Fibroblast of lung (primary cell): ENCODE results near the gene STK32B.

ENCODE experiments used
- CTCF ChIP-seq, 2 donors: IDR thresholded peaks in 1 of 2; conservative IDR thresholded peaks in 1 of 2; 1 replicate in 1 of 2; 2 replicates in 1 of 2; pipeline ENCODE4 v1.5.1; 2011 to 2012; ENCODE audit warnings: low read length in 2 of 2, control low read depth in 1 of 2, inconsistent platforms in 1 of 2, low read depth in 1 of 2, mild to moderate bottlenecking in 1 of 2
- EZH2 ChIP-seq: IDR thresholded peaks from 2 replicates; pipeline ENCODE4 v1.5.1; 2012; ENCODE audit warnings: low read length, control low read depth, mild to moderate bottlenecking; ENCODE audit errors: missing control alignments

- TF ChIP-seq CTCF (conservative IDR thresholded peaks at IDR 0.05 in 1 of 2, IDR thresholded peaks at IDR 0.05 in 1 of 2; ENCODE audit: low read depth in 1 of 2, low read length in 2 of 2) (no peak), EZH2 (no peak)
Measured at GRCh38 chr4:5184606-5185005, 133.3 kb downstream of the STK32B start.
